SK-N-SH treated with all-trans-retinoic acid at 6 μM for 48 hours (cell line): ENCODE data around the gene FGD1.

ENCODE experiments used
- GLIS3 ChIP-seq: fragments of 250-450 bp; sonication (Bioruptor Pico); IDR thresholded peaks from 2 replicates; pipeline ENCODE4 v1.5.0; 2020; ENCODE audit warnings: mild to moderate bottlenecking, moderate library complexity
- RARB ChIP-seq: fragments of 250-450 bp; sonication (Bioruptor Pico); IDR thresholded peaks from 2 replicates; pipeline ENCODE4 v1.8.0; 2021; ENCODE audit warnings: mild to moderate bottlenecking, moderate library complexity
- ZFP3 ChIP-seq: fragments of 250-450 bp; sonication (Bioruptor Pico); IDR thresholded peaks from 2 replicates; pipeline ENCODE4 v1.5.0; 2020; ENCODE audit warnings: mild to moderate bottlenecking, moderate library complexity
- ZFP30 ChIP-seq: fragments of 450-650 bp; formaldehyde crosslinking; IDR thresholded peaks from 2 replicates; pipeline ENCODE4 v1.5.0; 2022; ENCODE audit warnings: mild to moderate bottlenecking, moderate library complexity
- ZNF565 ChIP-seq: fragments of 450-650 bp; formaldehyde crosslinking; conservative IDR thresholded peaks from 2 replicates; pipeline ENCODE4 v1.5.0; 2020; ENCODE audit warnings: low read depth, mild to moderate bottlenecking, moderate library complexity
- TF ChIP-seq, protein P1 (sequence below): fragments of 250-450 bp; sonication (Bioruptor Pico); IDR thresholded peaks from 2 replicates; pipeline ENCODE4 v1.5.1; 2021; ENCODE audit warnings: mild to moderate bottlenecking, moderate library complexity
- TF ChIP-seq, protein P2 (sequence below): fragments of 250-450 bp; sonication (Bioruptor Pico); IDR thresholded peaks from 2 replicates; pipeline ENCODE4 v1.5.1; 2020; ENCODE audit warnings: low read depth, mild to moderate bottlenecking, moderate library complexity

DNA sequence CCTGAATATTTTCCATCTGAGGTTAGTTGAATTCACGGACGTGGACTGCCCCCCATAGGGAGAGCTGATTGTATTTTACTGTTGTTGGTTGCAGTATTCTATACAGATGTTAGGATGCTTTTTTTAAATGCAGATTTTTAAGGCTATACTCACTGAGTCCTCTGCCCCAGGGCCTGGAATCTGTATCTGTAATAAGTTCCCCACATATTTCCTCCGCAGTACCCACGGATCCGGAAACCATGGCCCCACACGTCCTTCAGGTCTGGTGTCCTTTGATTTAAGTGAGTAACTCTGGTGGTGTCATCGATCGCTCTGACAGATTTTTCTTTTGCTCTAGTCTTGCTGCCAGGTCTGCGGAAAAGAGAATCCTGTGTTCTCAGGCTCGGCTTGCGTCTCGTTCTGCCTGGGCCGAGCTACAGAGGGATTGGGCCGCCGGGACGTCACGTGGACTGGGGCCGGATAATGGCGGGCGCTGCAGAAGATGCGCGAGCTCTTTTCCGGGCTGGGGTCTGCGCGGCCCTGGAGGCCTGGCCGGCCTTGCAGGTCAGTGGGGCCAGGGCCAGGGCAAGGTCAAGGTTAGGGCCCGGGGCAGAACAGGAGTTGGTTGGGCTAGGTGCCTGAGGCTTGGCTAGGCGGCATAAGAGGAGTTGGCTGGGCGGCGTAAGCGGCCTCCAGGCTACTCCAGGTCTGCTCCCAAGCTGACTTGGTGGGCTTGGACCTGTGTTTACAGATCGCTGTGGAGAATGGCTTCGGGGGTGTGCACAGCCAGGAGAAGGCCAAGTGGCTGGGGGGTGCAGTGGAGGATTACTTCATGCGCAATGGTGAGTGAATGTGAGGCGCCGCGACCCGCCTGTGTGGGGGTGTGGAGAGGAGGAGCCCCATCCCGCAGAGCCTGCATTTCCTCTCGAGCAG lies 55.8 kb downstream of the FGD1 start, which contains the start of gene TSR2:
- TF ChIP-seq, protein P1, sequence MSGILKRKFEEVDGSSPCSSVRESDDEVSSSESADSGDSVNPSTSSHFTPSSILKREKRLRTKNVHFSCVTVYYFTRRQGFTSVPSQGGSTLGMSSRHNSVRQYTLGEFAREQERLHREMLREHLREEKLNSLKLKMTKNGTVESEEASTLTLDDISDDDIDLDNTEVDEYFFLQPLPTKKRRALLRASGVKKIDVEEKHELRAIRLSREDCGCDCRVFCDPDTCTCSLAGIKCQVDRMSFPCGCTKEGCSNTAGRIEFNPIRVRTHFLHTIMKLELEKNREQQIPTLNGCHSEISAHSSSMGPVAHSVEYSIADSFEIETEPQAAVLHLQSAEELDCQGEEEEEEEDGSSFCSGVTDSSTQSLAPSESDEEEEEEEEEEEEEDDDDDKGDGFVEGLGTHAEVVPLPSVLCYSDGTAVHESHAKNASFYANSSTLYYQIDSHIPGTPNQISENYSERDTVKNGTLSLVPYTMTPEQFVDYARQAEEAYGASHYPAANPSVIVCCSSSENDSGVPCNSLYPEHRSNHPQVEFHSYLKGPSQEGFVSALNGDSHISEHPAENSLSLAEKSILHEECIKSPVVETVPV, result no peak
- TF ChIP-seq ZNF565 (CRISPR knock-in tag) (no peak), RARB (CRISPR knock-in tag) (no peak), GLIS3 (no peak), ZFP3 (CRISPR knock-in tag) (no peak), ZFP30 (CRISPR knock-in tag) (no peak)
- TF ChIP-seq, protein P2, sequence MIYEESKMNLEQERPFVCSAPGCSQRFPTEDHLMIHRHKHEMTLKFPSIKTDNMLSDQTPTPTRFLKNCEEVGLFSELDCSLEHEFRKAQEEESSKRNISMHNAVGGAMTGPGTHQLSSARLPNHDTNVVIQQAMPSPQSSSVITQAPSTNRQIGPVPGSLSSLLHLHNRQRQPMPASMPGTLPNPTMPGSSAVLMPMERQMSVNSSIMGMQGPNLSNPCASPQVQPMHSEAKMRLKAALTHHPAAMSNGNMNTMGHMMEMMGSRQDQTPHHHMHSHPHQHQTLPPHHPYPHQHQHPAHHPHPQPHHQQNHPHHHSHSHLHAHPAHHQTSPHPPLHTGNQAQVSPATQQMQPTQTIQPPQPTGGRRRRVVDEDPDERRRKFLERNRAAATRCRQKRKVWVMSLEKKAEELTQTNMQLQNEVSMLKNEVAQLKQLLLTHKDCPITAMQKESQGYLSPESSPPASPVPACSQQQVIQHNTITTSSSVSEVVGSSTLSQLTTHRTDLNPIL (CRISPR knock-in tag), result no peak
